Measurements from ENCODE around the gene PRMT7. TPM values are rescaled to one million over a fixed set of nuclear protein-coding genes. Genes with fewer than 3 reads are reported as not detected.

PRMT7 gene
- total RNA-seq, 1 experiment from 2014 or later: 49.4 TPM

GRCh38 chr16:68350813-68351350 is 40.1 kb downstream of the PRMT7 start:
- CTCF ChIA-PET: interaction anchor here (0.5 kb wide), 1 partner anchor 282 kb away, joined by 4 read pairs; no protein-coding TSS in a partner anchor
- Mint-ChIP-seq H3K9me3 (ENCODE audit: low read depth, unreplicated experiment) (no peaks in the 10 kb centered on the region), H3K4me3 (ENCODE audit: low read depth, unreplicated experiment) (no peak overlapping the region), H3K27ac (ENCODE audit: unreplicated experiment) (no peak overlapping the region), H3K27me3 (ENCODE audit: unreplicated experiment) (no peaks in the 10 kb centered on the region), H3K4me1 (ENCODE audit: low read depth, unreplicated experiment) (no peaks in the 10 kb centered on the region), H3K36me3 (ENCODE audit: insufficient read depth, unreplicated experiment) (peaks cover 38% of the 10 kb centered on the region)
- no TSS peak for BruUV-seq (replicated peaks)
- intact Hi-C loops (cut with micrococcal nuclease; ENCODE audit: unreplicated experiment): no loop called here
- no peak for TF ChIP-seq CTCF (IDR thresholded peaks at IDR 0.05; ENCODE audit: unreplicated experiment)
- no peak for DNase-seq

DNA sequence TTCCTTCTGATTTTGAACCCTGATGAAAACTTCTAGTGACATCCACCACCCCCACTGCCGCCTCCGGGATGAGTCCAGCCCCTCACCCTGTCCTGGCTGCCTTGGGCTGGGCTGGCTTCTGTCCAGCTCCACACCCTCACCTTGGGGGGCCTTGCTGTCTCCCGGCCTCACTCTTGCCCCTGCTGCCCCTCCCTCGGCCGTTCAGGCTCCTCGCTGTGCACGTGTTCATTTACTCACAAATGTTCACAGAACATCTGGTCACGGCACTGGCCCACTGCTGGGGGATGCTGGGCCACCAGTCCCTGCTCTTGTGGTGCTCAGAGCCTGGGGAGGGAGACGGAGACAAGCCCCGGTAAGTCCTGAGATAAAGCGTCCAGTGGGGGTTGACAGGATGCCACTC is 40.6 kb downstream of the PRMT7 start:
- no peak for TF ChIP-seq CTCF (IDR thresholded peaks at IDR 0.05; ENCODE audit: unreplicated experiment)
- H3K27me3 Mint-ChIP-seq (ENCODE audit: unreplicated experiment): no peaks in the 10 kb centered on the region
- H3K9me3 Mint-ChIP-seq (ENCODE audit: low read depth, unreplicated experiment): no peaks in the 10 kb centered on the region
- H3K36me3 Mint-ChIP-seq (ENCODE audit: insufficient read depth, unreplicated experiment): peaks cover 35% of the 10 kb centered on the region
- no TSS peak for BruUV-seq (replicated peaks)
- intact Hi-C loops (cut with micrococcal nuclease; ENCODE audit: unreplicated experiment): no loop called here
- H3K27ac Mint-ChIP-seq (ENCODE audit: unreplicated experiment): no peak overlapping the region
- H3K4me3 Mint-ChIP-seq (ENCODE audit: low read depth, unreplicated experiment): no peak overlapping the region
- CTCF ChIA-PET: no interaction called here
- no peaks in the 10 kb centered on the region for H3K4me1 Mint-ChIP-seq (ENCODE audit: low read depth, unreplicated experiment)
- DNase-seq: no peak

DNA sequence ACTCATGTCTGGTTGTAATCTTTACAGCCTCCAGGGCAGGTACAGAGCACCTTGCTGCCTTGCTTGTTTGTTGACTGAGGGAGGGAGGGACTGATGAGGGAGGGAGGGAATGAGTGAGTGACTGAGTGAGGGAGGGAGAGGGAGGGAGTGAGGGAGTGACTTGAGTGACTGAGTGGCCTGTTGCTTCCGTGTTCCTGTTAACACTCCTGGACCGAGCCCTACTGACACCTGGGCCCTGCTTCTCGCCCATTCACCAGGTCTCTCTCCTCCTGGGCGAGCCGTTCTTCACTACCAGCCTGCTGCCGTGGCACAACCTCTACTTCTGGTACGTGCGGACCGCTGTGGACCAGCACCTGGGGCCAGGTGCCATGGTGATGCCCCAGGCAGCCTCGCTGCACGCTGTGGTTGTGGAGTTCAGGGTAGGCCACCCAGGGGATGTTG is 41.2 kb downstream of the PRMT7 start:
- Mint-ChIP-seq H3K4me3 (ENCODE audit: low read depth, unreplicated experiment) (no peak overlapping the region), H3K27me3 (ENCODE audit: unreplicated experiment) (no peaks in the 10 kb centered on the region), H3K9me3 (ENCODE audit: low read depth, unreplicated experiment) (no peaks in the 10 kb centered on the region), H3K27ac (ENCODE audit: unreplicated experiment) (no peak overlapping the region), H3K36me3 (ENCODE audit: insufficient read depth, unreplicated experiment) (peaks cover 30% of the 10 kb centered on the region), H3K4me1 (ENCODE audit: low read depth, unreplicated experiment) (no peaks in the 10 kb centered on the region)
- CTCF ChIA-PET: no interaction called here
- intact Hi-C loops (cut with micrococcal nuclease; ENCODE audit: unreplicated experiment): no loop called here
- no peak for TF ChIP-seq CTCF (IDR thresholded peaks at IDR 0.05; ENCODE audit: unreplicated experiment)
- peak; percentile 29 for DNase-seq
- no TSS peak for BruUV-seq (replicated peaks)

GRCh38 chr16:68353366-68353765 is 42.5 kb downstream of the PRMT7 start:
- BruUV-seq (replicated peaks): no TSS peak

More at GRCh38 chr16:68353366-68353765, 42.5 kb downstream of the PRMT7 start:
- Mint-ChIP-seq H3K27me3 (ENCODE audit: unreplicated experiment) (no peaks in the 10 kb centered on the region), H3K4me3 (ENCODE audit: low read depth, unreplicated experiment) (no peak overlapping the region), H3K9me3 (ENCODE audit: low read depth, unreplicated experiment) (no peaks in the 10 kb centered on the region), H3K4me1 (ENCODE audit: low read depth, unreplicated experiment) (no peaks in the 10 kb centered on the region), H3K27ac (ENCODE audit: unreplicated experiment) (no peak overlapping the region), H3K36me3 (ENCODE audit: insufficient read depth, unreplicated experiment) (peaks cover 38% of the 10 kb centered on the region)
- TF ChIP-seq CTCF (IDR thresholded peaks at IDR 0.05; ENCODE audit: unreplicated experiment): no peak
- intact Hi-C loops (cut with micrococcal nuclease; ENCODE audit: unreplicated experiment): no loop called here
- DNase-seq: no peak
- CTCF ChIA-PET: no interaction called here

All from Calu3 (cell line).